ENCODE data around the gene RYR2.

DNA sequence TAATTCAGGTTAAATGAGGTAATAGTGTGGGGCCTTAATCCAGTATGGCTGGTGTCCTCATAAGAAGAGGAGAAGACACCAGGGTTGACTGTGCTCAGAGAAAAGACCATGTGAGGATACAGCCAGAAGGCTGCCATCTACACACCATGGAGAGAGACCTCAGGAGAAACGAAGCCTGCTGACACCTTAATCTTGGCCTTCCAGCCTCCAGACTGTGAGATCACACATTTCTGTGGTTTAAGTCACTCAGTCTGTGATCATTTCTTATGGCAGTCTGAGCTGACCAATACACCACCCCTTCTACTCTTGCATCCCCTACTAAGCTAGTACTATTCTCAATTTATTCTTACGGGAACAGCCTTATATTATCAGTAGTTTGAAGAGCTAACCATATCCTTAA is 538.7 kb downstream of the RYR2 start:
- TF ChIP-seq, protein P1, sequence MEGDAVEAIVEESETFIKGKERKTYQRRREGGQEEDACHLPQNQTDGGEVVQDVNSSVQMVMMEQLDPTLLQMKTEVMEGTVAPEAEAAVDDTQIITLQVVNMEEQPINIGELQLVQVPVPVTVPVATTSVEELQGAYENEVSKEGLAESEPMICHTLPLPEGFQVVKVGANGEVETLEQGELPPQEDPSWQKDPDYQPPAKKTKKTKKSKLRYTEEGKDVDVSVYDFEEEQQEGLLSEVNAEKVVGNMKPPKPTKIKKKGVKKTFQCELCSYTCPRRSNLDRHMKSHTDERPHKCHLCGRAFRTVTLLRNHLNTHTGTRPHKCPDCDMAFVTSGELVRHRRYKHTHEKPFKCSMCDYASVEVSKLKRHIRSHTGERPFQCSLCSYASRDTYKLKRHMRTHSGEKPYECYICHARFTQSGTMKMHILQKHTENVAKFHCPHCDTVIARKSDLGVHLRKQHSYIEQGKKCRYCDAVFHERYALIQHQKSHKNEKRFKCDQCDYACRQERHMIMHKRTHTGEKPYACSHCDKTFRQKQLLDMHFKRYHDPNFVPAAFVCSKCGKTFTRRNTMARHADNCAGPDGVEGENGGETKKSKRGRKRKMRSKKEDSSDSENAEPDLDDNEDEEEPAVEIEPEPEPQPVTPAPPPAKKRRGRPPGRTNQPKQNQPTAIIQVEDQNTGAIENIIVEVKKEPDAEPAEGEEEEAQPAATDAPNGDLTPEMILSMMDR (IDR thresholded peaks at IDR 0.05), result no peak
- TF ChIP-seq RAD21 (IDR thresholded peaks at IDR 0.05; ENCODE audit: low read length) (no peak), YY1 (IDR thresholded peaks at IDR 0.05; ENCODE audit: low read depth) (no peak), RCOR1 (IDR thresholded peaks at IDR 0.05; ENCODE audit: low read length) (no peak), POLR2AphosphoS5 (IDR thresholded peaks at IDR 0.05; ENCODE audit: low read depth, low read length) (no peak)

All from SK-N-SH (cell line).